Activated T-helper 2 cell treated with anti-CD3 and anti-CD28 coated beads, Interferon-gamma antibody, Interleukin-2, Interleukin-4, amounts not matched to agents 10 μg/mL and 5 μg/mL and 100 μg/mL, durations not matched to agents 14 hours and 24 hours and 36 hours (primary cell): ENCODE measurements around the gene SPDYE16. TPM values are rescaled to one million over a fixed set of nuclear protein-coding genes. Genes with fewer than 3 reads are reported as not detected.
"Not testable (repeated sequence)": the region's sequence is repeated elsewhere in the genome, so short reads cannot be mapped to it uniquely, and the experiment has no call there.

Experiments
- DNase-seq: peaks from one replicate; pipeline ENCODE4 v3.0.0; 2021; ENCODE audit warnings: low spot score
- H3K27ac Mint-ChIP-seq: one replicate; pipeline ENCODE4 v1.8.0; 2021; ENCODE audit warnings: mixed read lengths
- H3K27me3 Mint-ChIP-seq: one replicate; pipeline ENCODE4 v1.8.0; 2021; ENCODE audit warnings: low read depth, mixed read lengths
- H3K36me3 Mint-ChIP-seq: one replicate; pipeline ENCODE4 v1.8.0; 2021; ENCODE audit warnings: low read depth, mixed read lengths
- H3K4me1 Mint-ChIP-seq: one replicate; pipeline ENCODE4 v1.8.0; 2021; ENCODE audit warnings: low read depth, mixed read lengths
- H3K4me3 Mint-ChIP-seq: one replicate; pipeline ENCODE4 v1.8.0; 2021; ENCODE audit warnings: low read depth, mild to moderate bottlenecking, moderate library complexity, mixed read lengths
- H3K9me3 Mint-ChIP-seq: one replicate; pipeline ENCODE4 v1.8.0; 2021; ENCODE audit warnings: mixed read lengths
- intact Hi-C: fragments of 100-400 bp; cut with micrococcal nuclease; formaldehyde crosslinking; loops from one replicate; pipeline ENCODE4 v1.15.1; 2023
- total RNA-seq: library from RNA; stranded (reverse); gene quantifications from 2 replicates; pipeline ENCODE4 v1.2.3, GENCODE V29; 2022

SPDYE16 gene
- total RNA-seq, 1 donor from 2014 or later: 0.30 TPM

DNA sequence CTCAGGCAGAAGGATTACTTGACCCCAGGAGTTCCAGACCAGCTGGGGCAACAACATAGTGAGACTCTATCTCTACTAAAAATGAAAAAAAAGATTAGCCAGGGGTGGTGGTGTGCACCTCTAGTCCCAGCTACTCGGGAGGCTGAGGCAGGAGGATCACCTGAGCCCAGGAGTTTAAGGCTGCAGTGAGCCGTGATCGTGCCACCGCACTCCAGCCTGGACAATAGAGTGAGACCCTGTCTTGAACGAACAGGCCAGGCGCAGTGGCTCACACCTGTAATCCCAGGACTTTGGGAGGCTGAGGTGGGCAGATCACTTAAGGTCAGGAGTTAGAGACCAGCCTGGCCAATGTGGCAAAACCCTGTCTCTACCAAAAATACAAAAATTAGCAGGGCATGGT, 26.2 kb downstream of the SPDYE16 start:
- intact Hi-C loops, H3K27me3 Mint-ChIP-seq, DNase-seq, H3K36me3 Mint-ChIP-seq, H3K4me3 Mint-ChIP-seq, H3K27ac Mint-ChIP-seq, H3K9me3 Mint-ChIP-seq, H3K4me1 Mint-ChIP-seq: not testable (repeated sequence)

DNA sequence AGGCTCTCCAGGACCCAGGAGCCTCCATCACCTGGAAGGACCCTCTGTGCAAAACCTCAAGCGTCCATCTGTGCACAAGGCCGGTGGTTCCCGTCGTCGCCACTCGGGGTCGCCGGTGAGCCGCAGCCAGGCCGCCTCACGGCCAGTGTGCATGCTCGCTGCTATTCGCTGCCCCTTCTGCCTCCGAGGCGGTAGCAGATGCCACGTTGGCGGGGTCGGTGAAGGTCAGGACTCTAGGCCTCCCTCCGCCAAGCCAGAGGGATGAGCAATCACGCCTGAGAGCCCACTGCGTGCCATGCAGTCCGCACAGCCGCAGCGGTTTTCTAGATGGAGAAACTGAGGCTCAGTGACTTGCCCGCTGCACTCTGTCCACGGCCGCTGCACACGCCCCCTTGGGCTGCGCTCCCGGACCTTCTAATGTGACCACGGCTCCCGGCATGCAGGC, 27.1 kb downstream of the SPDYE16 start:
- Mint-ChIP-seq H3K36me3 (no peaks in the 10 kb centered on the region), H3K9me3 (no peaks in the 10 kb centered on the region), H3K4me3 (no peak overlapping the region), H3K4me1 (no peaks in the 10 kb centered on the region), H3K27me3 (no peaks in the 10 kb centered on the region), H3K27ac (no peak overlapping the region)
- DNase-seq: no peak
- intact Hi-C loops: no loop called here

DNA sequence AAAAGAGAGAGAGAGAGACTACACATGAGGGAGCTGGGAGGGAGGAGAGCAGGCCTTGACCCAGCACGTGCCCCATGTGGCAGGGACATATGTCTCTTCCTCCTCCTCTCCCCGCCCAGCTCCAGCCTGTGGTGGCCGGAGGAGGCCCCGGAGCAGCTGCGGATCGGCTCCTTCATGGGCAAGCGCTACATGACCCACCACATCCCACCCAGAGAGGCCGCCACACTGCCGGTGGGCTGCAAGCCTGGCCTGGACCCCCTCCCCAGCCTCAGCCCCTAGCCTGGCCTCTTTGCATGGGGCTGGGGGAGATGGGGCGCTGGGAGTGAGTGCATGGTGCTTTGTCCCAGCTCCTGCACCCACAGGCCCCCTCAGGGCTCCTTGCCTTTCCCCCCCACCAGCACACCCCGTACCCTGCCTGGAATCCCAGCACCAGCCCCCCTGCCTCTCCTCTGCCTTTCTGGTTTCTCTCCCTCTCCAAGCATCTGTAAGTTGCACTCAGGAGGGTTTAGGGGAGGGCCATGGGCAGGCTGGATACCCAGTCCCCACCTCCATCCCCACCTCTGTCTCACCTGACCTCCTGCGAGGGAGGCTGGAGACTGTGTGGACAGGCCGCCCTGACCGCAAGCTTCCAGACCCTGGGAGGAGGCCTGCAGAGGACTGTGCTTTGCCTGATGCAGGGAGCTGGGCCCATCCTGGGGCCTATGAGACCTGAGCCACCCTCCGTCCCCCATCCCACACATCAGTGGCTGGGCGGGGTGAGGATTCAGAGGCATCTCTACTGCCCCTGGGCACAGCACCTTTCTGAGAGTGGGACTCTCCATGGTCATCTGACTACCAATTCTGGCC, 27.9 kb downstream of the SPDYE16 start:
- intact Hi-C loops: no loop called here
- peak; percentile 4 for DNase-seq
- no peaks in the 10 kb centered on the region for H3K27me3 Mint-ChIP-seq
- no peak overlapping the region for H3K27ac Mint-ChIP-seq
- H3K9me3 Mint-ChIP-seq: no peaks in the 10 kb centered on the region
- H3K4me3 Mint-ChIP-seq: no peak overlapping the region
- H3K36me3 Mint-ChIP-seq: no peaks in the 10 kb centered on the region
- H3K4me1 Mint-ChIP-seq: no peaks in the 10 kb centered on the region

DNA sequence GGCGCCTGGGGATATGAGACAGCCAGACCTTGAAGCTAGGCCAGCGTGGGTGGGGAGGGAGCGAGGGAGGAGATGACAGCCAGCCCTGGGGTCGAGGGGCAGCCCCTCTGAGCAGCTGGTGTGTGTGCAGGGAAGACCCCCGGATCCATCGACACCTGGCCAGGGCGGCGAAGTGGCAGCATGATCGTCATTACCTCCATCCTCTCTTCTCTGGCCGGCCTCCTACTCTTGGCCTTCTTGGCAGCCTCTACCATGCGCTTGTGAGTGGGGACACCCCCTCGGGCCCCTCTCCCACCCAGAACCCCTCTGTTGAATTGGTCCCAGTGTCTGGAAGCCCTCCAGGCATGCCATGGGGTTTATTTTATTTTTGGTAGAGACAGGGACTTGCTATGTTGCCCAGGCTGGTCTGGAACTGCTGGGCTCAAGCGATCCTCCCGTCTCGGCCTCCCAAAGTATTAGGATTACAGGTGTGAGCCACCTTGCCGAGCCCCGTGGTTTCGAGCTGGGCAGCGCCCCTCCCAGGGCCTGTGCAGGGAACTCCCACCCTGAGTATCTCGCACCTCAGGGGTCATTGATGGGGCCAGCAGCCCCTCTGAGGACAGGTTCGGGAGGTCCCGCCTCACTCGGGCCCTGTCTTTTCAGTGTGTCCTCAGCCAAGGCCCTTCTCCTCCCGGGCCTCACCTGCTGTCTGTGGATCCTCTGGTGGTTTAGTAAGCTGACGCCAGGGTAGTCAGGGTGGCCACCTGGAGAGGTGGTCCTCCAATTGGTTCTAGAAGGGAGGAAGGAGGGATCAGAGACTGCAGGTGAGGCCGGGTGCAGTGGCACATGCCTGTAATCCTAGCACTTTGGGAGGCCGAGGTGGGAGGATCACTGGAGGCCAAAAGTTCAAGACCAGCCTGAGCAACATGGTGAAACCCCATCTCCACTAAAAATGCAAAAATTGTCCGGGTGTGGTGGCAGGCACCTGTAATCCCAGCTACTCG, 29.0 kb downstream of the SPDYE16 start:
- Mint-ChIP-seq H3K4me3 (no peak overlapping the region), H3K9me3 (no peaks in the 10 kb centered on the region), H3K27me3 (no peaks in the 10 kb centered on the region), H3K4me1 (no peaks in the 10 kb centered on the region), H3K36me3 (no peaks in the 10 kb centered on the region), H3K27ac (no peak overlapping the region)
- intact Hi-C loops: no loop called here
- DNase-seq: peak; percentile 5

DNA sequence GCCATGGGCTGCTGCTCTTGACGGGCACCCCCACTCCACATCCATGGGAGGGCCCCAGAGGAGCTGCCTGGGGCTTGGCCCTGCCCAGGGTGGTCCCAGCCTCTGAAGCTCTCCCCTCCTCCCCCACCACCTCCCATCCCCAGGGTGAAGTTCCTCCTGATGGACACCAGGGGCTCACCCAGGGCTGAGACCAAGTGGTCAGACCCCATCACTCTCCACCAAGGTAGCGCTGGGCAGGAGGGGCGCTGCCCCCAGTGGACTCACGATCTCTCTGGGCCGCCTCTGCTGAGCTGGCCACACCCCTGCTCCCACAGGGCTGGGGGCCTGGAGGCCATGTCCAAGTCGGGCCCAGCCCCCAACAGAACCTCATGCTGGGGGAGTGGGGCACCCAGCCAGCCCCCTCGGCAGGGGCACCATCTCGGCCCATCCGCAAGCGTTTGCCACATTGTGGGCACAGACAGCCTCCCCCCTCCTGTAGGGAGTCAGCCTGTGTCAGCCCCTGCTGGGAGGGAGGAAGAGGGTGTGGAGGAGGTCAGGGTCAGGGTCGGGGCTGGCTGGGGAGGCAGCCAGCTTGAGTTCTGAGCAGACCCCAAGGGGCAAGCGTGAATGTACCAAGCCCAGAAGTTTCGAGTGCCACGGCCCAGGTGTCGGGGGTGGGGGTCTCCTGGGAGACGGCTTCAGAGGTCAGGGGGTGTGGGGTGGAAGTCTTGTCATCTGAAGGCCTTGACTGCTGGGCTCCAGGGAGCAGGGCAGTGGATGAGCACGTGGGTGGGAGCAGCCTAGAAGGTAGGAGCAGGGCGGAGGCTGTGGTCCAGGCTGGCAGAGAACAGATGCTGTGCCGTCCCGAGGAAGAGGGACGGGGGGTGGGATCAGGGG, 29.9 kb downstream of the SPDYE16 start:
- Mint-ChIP-seq H3K4me3 (no peak overlapping the region), H3K27ac (no peak overlapping the region)
- intact Hi-C loops: no loop called here

DNA sequence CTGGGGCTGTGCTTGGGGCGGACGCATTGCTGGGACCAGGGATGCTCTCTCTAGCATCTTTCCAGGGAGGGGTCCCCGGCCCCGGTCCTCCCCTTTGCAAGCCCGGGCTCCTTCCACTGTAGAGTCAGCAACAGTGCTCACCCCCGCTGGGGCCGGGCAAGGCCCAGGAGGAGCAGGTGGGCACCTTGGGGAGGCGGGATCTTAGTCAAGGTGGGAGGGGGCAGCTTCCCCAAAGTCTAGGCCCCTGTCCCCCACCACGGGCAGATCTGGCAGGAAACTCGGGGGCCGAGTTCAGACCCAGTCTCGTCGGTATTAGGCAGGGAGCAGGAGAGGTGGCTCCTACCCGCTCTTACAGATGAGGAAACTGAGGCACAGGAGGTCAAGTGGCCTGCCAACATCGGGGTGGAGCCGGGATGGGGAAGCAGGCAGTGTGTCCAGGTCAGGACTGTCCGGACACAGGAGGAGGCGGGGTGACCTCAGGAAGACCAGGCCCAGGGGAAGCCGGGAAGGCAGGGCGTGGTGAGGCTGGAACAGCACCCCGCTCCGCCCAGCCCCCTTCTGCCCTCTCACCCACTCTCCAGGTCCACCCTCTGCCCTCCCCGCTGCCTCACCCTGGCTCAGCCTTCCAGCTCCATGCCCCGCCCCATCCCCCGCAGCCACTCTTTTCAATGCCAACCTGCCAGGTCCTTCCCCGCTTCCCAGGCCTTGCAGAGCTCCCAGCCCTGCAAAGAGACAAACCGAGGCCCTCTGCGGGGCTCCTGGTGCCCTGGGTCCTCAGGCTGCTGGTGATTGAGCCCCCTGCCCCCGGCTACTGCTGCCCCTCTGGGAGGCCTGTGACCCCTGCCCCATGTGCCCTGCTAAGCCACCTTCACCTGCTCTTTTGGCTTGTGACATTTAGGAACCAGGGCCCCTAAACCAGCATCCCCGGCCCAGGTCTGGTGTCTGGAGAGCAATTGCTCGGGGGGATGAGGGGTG, 30.9 kb downstream of the SPDYE16 start:
- H3K36me3 Mint-ChIP-seq, H3K9me3 Mint-ChIP-seq, H3K4me1 Mint-ChIP-seq, intact Hi-C loops, H3K27ac Mint-ChIP-seq, H3K27me3 Mint-ChIP-seq, DNase-seq, H3K4me3 Mint-ChIP-seq: not testable (repeated sequence)

More for the DNA sequence above, 29.9 kb downstream of the SPDYE16 start:
- Mint-ChIP-seq H3K4me1 (no peaks in the 10 kb centered on the region), H3K9me3 (no peaks in the 10 kb centered on the region), H3K27me3 (no peaks in the 10 kb centered on the region), H3K36me3 (no peaks in the 10 kb centered on the region)
- DNase-seq: peak; percentile 6

DNA sequence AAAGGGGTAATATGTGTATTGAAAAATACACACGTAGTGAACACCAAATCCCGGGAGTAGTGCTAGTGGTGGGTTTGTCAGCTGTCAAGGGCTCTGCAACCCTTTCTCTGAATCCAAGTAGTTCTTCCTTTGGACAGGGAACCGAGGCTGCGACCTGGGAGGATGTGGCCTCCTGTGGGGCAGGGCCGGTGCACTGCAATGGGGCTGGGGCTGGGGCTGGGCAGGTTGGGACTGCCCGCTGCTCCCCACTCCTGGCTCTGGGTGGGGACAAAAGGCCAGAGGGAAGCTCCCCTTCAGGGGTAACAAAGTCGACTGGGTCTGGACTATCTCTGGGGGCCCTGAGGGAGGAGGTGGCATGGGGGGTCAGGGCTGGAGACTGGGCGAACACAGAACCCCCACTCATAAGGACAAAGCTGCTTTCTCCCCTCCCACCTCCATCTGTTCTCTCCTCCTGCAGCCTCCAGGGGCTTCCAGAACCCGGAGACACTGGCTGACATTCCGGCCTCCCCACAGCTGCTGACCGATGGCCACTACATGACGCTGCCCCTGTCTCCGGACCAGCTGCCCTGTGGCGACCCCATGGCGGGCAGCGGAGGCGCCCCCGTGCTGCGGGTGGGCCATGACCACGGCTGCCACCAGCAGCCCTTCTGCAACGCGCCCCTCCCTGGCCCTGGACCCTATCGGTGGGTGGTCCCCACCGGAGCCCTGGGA, 31.7 kb downstream of the SPDYE16 start:
- H3K4me1 Mint-ChIP-seq, H3K9me3 Mint-ChIP-seq, H3K4me3 Mint-ChIP-seq, H3K36me3 Mint-ChIP-seq, H3K27ac Mint-ChIP-seq, intact Hi-C loops, H3K27me3 Mint-ChIP-seq: not testable (repeated sequence)
- peak; percentile 2 for DNase-seq

DNA sequence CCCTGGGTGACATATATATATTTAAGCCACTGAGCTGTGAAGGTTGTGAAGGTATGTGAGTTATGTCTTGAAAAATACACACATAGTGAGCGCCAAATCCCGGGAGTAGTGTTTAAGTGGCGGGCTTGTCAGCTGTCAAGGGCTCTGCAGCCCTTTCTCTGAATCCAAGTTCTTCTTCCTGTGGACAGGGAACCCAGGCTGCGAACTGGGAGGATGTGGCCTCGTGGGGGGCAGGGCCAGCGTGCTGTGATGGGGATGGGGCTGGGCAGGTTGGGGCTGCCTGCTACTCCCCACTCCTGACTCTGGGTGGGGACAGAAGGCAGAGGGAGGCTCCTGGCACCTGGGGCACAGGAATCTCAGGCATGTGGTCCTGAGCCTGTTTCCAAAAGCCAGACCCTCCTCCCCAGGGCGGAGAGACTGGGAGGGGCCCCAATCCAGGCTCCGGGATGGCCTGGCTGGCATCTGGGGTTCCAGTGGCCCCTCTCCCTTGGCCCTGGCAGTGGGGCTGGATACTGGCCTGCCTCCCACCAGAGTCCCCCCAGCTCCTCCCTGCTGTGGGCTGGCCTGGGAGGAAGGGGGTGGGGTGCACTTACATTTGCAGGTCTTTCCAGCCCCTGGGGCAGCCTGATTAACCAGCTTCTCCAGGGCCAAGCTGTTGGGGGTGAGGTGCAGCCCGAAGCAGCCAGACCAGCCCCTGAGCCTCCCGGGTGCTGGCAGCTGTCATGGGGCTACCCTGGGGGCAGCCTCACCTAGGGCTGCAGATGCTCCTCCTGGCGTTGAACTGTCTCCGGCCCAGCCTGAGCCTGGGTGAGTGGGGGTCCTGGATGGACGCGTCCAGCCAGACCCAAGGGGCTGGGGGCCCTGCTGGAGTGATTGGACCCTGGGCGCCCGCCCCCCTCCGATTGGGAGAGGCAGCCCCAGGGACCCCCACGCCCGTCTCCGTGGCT, 32.9 kb downstream of the SPDYE16 start, which contains the start of gene UPK3B:
Gene UPK3B (plus strand): TSS at position 622 of the 947 bp plus-strand sequence. CDS start 101 bp downstream, at position 723.
- DNase-seq: peak; percentile 8

DNA sequence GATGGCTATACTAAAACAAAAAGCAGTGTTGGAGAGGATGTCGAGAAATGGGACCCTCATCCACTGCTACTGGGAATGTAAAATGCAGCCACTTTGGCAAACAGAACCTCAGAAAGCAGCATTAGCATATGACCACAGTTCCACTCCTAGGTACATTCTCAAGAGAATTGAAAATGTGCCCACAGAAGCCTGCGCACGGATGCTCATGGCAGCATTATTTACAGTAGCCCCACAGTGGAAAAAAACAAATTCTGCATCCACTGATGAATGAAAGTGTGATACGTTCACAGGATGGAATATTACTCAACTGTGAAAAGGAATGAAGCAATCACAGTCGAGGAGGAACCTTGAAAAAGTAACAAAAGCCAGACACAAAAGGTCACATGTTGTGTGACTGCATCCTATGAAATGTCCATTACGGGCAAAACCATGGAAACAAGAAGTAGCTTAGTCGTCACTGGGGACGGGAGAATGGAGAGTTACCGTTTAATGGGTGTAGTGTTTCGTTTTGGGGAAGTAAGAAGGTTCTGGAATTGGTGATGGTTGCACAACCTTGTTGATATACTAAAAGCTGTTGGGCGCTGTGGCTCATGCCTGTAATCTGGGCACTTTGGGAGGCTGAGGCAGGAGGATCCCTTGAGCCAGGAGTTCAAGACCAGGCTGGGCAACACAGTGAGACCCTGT, 35.2 kb downstream of the SPDYE16 start:
- no peak overlapping the region for H3K4me3 Mint-ChIP-seq
- H3K4me1 Mint-ChIP-seq: no peaks in the 10 kb centered on the region
- H3K27me3 Mint-ChIP-seq: no peaks in the 10 kb centered on the region
- no peak overlapping the region for H3K27ac Mint-ChIP-seq
- H3K36me3 Mint-ChIP-seq: peaks cover 3% of the 10 kb centered on the region
- intact Hi-C loops: no loop called here
- DNase-seq: peak; percentile 6
- H3K9me3 Mint-ChIP-seq: no peaks in the 10 kb centered on the region

More for the DNA sequence above, 32.9 kb downstream of the SPDYE16 start, which contains the start of gene UPK3B:
- intact Hi-C loops: no loop called here
- H3K9me3 Mint-ChIP-seq: no peaks in the 10 kb centered on the region
- H3K36me3 Mint-ChIP-seq: no peaks in the 10 kb centered on the region
- no peak within 1 kb of the TSS for H3K27ac Mint-ChIP-seq
- no peak within 1 kb of the TSS for H3K4me3 Mint-ChIP-seq
- H3K4me1 Mint-ChIP-seq: no peaks in the 10 kb centered on the region
- H3K27me3 Mint-ChIP-seq: no peaks in the 10 kb centered on the region

DNA sequence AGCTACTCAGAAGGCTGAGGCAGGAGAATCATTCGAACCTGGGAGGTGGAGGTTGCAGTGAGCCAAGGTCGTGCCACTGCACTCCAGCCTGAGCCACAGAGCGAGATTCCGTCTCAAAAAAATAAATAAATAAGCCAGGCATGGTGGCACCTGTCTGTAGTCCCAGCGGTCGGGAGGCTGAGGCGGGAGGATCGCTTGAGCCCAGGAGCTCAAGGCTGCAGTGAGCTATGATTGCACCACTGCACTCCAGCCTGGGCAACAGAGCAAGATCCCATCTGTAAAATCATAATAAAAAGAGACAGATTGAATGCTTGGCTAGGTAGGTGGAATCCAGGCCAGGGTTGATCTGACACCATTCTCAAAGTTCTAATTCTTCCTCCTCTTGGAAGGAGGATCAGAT, 36.5 kb downstream of the SPDYE16 start:
- H3K36me3 Mint-ChIP-seq, H3K27me3 Mint-ChIP-seq, H3K27ac Mint-ChIP-seq, H3K9me3 Mint-ChIP-seq, H3K4me3 Mint-ChIP-seq, DNase-seq, intact Hi-C loops, H3K4me1 Mint-ChIP-seq: not testable (repeated sequence)
